PC-9 (cell line): Measurements from ENCODE around the gene RNASE9. TPM values are rescaled to one million over a fixed set of nuclear protein-coding genes. Genes with fewer than 3 reads are reported as not detected.
A peak's percentile ranks its signal among the peaks of the same experiment; 100 is the strongest.

ENCODE experiments used
- BruUV-seq: library from RNA; stranded (reverse); fragments of 400-500 nt; replicated peaks from 2 replicates; lab custom pipeline; 2021; lab: Mats Ljungman, UMichigan
- CTCF ChIA-PET: fragments of 300-600 bp; sonication (Branson Sonifier 250); formaldehyde crosslinking; loops from one replicate; lab custom pipeline; 2022; ENCODE audit warnings: antibody characterized with exemption; lab: Charles Lee
- POLR2A ChIA-PET: fragments of 300-600 bp; sonication (Branson Sonifier 250); formaldehyde crosslinking; loops from one replicate; lab custom pipeline; 2022; ENCODE audit warnings: antibody characterized with exemption; ENCODE audit not compliant: unreplicated experiment; lab: Charles Lee
- DNase-seq, 2 experiments: peaks; one replicate each; pipeline versions ENCODE4 v3.0.0 to v3.0.0-alpha.2; 2015 to 2022; ENCODE audit warnings: mixed read lengths in 1 of 2
- H2AFZ ChIP-seq: fragments of 200-600 bp; sonication (generic); 2 replicates; pipeline ENCODE4 v1.8.1; 2017; ENCODE audit warnings: antibody characterized with exemption
- H3F3A ChIP-seq: fragments of 200-600 bp; sonication (generic); 2 replicates; pipeline ENCODE4 v1.8.1; 2017; ENCODE audit warnings: antibody characterized with exemption, mild to moderate bottlenecking, low read depth; ENCODE audit not compliant: insufficient read depth
- H3K27ac ChIP-seq: fragments of 200-600 bp; sonication (generic); 2 replicates; pipeline ENCODE4 v1.6.1; 2016; ENCODE audit warnings: mixed run types
- H3K27me3 ChIP-seq: fragments of 200-600 bp; sonication (generic); 2 replicates; pipeline ENCODE4 v1.6.1; 2016; ENCODE audit warnings: low read depth, mixed run types; ENCODE audit not compliant: insufficient read depth
- H3K36me3 ChIP-seq: fragments of 200-600 bp; sonication (generic); 2 replicates; pipeline ENCODE4 v1.6.1; 2016; ENCODE audit warnings: low read depth, mixed run types
- H3K4me1 ChIP-seq: fragments of 200-600 bp; sonication (generic); replicated peaks from 2 replicates; pipeline ENCODE4 v1.6.1; 2016; ENCODE audit warnings: mixed run types; ENCODE audit not compliant: insufficient read depth
- H3K4me2 ChIP-seq: fragments of 200-600 bp; sonication (generic); 2 replicates; pipeline ENCODE4 v1.6.1; 2017; ENCODE audit warnings: mixed run types
- H3K4me3 ChIP-seq: fragments of 200-600 bp; sonication (generic); 2 replicates; pipeline ENCODE4 v1.6.1; 2016; ENCODE audit warnings: mixed run types
- H3K79me2 ChIP-seq: fragments of 200-600 bp; sonication (generic); 2 replicates; pipeline ENCODE4 v1.6.1; 2017; ENCODE audit warnings: low read depth, mixed run types
- H3K9me2 ChIP-seq: fragments of 200-600 bp; sonication (generic); 2 replicates; pipeline ENCODE4 v1.8.1; 2017; ENCODE audit warnings: mild to moderate bottlenecking; ENCODE audit not compliant: insufficient read depth
- H3K9me3 ChIP-seq: fragments of 200-600 bp; sonication (generic); 2 replicates; pipeline ENCODE4 v1.8.1; 2016; ENCODE audit warnings: low read depth; ENCODE audit not compliant: insufficient read depth
- H4K20me1 ChIP-seq: fragments of 200-600 bp; sonication (generic); 2 replicates; pipeline ENCODE4 v1.8.1; 2017; ENCODE audit not compliant: insufficient read depth
- EZH2 ChIP-seq: fragments of 200-600 bp; sonication (generic); IDR thresholded peaks from 2 replicates; pipeline ENCODE4 v1.8.0; 2017; ENCODE audit warnings: antibody characterized with exemption, low read depth
- intact Hi-C: fragments of 100-400 bp; cut with micrococcal nuclease; formaldehyde crosslinking; loops from one replicate; pipeline ENCODE4 v1.10.0; 2022; ENCODE audit not compliant: unreplicated experiment
- total RNA-seq: library from RNA; stranded (reverse); gene quantifications from 2 replicates; pipeline ENCODE4 v1.2.3, GENCODE V29; 2021
- TF ChIP-seq, protein P1 (sequence below): fragments of 200-600 bp; sonication (generic); conservative IDR thresholded peaks from 2 replicates; pipeline ENCODE4 v1.6.1; 2017; ENCODE audit warnings: mixed run types, antibody characterized with exemption, mild to moderate bottlenecking, moderate library complexity

The RNASE9 gene
- total RNA-seq, 1 experiment from 2014 or later = not detected

DNA sequence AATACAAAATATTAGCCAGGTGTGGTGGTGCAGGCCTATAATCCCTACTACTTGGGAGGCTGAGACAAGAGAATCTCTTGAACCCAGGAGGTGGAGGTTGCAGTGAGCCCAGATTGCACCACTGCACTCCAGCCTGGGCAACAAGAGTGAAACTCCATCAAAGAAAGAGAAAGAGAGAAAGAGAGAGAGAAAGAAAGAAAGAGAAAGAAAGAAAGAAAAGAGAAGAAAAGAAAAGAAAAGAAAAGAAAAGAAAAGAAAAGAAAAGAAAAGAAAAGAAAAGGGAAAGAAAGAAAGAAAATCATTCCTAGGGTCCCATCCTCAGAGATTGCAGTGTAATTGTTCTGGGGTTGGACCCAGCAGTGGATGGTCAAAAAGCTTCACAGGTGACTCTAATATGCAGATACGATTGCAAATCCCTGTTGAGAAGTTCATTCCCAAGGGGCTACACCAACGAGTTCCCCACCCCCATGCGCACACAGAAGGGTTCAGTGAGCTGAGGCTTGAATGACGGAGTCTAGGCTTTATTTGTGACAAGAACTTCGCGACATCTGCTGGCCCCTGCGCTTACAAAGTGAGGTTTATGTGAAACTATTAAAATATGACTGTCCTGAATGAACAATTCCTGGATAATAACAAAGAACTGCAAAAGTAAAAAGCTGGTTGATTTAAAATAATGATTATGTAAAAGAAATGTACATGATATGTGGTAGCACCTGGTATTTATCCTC, 47.7 kb upstream of the RNASE9 start:
- POLR2A ChIA-PET = interaction anchor here (0.6 kb wide), 1 partner anchor 73 kb away, joined by 3 read pairs; no protein-coding TSS in a partner anchor
- H3K4me3 ChIP-seq = no peak overlapping the region
- no peak for TF ChIP-seq EZH2
- TF ChIP-seq, protein P1, sequence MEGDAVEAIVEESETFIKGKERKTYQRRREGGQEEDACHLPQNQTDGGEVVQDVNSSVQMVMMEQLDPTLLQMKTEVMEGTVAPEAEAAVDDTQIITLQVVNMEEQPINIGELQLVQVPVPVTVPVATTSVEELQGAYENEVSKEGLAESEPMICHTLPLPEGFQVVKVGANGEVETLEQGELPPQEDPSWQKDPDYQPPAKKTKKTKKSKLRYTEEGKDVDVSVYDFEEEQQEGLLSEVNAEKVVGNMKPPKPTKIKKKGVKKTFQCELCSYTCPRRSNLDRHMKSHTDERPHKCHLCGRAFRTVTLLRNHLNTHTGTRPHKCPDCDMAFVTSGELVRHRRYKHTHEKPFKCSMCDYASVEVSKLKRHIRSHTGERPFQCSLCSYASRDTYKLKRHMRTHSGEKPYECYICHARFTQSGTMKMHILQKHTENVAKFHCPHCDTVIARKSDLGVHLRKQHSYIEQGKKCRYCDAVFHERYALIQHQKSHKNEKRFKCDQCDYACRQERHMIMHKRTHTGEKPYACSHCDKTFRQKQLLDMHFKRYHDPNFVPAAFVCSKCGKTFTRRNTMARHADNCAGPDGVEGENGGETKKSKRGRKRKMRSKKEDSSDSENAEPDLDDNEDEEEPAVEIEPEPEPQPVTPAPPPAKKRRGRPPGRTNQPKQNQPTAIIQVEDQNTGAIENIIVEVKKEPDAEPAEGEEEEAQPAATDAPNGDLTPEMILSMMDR = no peak
- no peaks in the 10 kb centered on the region for H3K9me3 ChIP-seq
- H3K9me2 ChIP-seq = no peaks in the 10 kb centered on the region
- H3K27ac ChIP-seq = no peak overlapping the region
- CTCF ChIA-PET = interaction anchor here (1.0 kb wide), 1 partner anchor 147 kb away, joined by 3 read pairs; the partner anchor contains the start of gene PIP4P1
- H3K4me1 ChIP-seq = peaks cover 15% of the 10 kb centered on the region
- intact Hi-C loops = loop anchor here (1.0 to 10.0 kb wide), 4 partner anchors 74 to 281 kb away; partner anchors contain the start of genes APEX1, OSGEP and TEP1
- H3F3A ChIP-seq = peaks cover 22% of the 10 kb centered on the region
- no peak overlapping the region for H2AFZ ChIP-seq
- H3K4me2 ChIP-seq = peak overlapping the region; percentile 44
- DNase-seq = no peak
- no peaks in the 10 kb centered on the region for H3K79me2 ChIP-seq
- BruUV-seq = no TSS peak
- H3K36me3 ChIP-seq = no peaks in the 10 kb centered on the region
- H4K20me1 ChIP-seq = no peaks in the 10 kb centered on the region
- no peaks in the 10 kb centered on the region for H3K27me3 ChIP-seq

- no peaks in the 10 kb centered on the region for H3K9me2 ChIP-seq
- ChIA-PET POLR2A (interaction anchor here (0.6 kb wide), 1 partner anchor 264 kb away, joined by 8 read pairs; the partner anchor contains the start of gene PARP2), CTCF (interaction anchor here (0.6 to 1.1 kb wide), 3 partner anchors 85 to 190 kb away, joined by 3 to 5 read pairs (median 3); partner anchors contain the start of gene PIP4P1)
- no peak overlapping the region for H3K4me3 ChIP-seq
- no peak overlapping the region for H2AFZ ChIP-seq
- H3F3A ChIP-seq = peaks cover 18% of the 10 kb centered on the region
- H3K27me3 ChIP-seq = no peaks in the 10 kb centered on the region
- H3K79me2 ChIP-seq = no peaks in the 10 kb centered on the region
- H3K4me2 ChIP-seq = no peak overlapping the region
- H3K9me3 ChIP-seq = no peaks in the 10 kb centered on the region
- no peaks in the 10 kb centered on the region for H3K36me3 ChIP-seq
- peaks cover 11% of the 10 kb centered on the region for H3K4me1 ChIP-seq
- no peak overlapping the region for H3K27ac ChIP-seq
- no peaks in the 10 kb centered on the region for H4K20me1 ChIP-seq
- intact Hi-C loops = loop anchor here (10.0 kb wide), 3 partner anchors 73 to 193 kb away; partner anchors contain the start of genes APEX1, OSGEP and TEP1
- TF ChIP-seq, protein P1 = no peak
- TF ChIP-seq EZH2 = no peak
- DNase-seq = no peak
- no TSS peak for BruUV-seq
Observed at GRCh38 chr14:20607617-20608016, 46.8 kb upstream of the RNASE9 start.

- ChIA-PET POLR2A (no interaction called here), CTCF (interaction anchor here (1.1 kb wide), 1 partner anchor 190 kb away, joined by 5 read pairs; no protein-coding TSS in a partner anchor)
- Histone ChIP-seq H3K36me3 (no peaks in the 10 kb centered on the region), H3K4me1 (peaks cover 6% of the 10 kb centered on the region), H3K9me2 (no peaks in the 10 kb centered on the region), H3K4me2 (no peak overlapping the region), H3K4me3 (no peak overlapping the region), H3K27me3 (no peaks in the 10 kb centered on the region), H4K20me1 (no peaks in the 10 kb centered on the region), H3F3A (peaks cover 11% of the 10 kb centered on the region; the same call in 1 of the 2 replicates), H3K27ac (no peak overlapping the region), H3K79me2 (no peaks in the 10 kb centered on the region), H2AFZ (no peak overlapping the region), H3K9me3 (no peaks in the 10 kb centered on the region)
- intact Hi-C loops = loop anchor here (10.0 kb wide), 3 partner anchors 72 to 192 kb away; partner anchors contain the start of genes APEX1, OSGEP and TEP1
- TF ChIP-seq, protein P1 = no peak
- no peak for TF ChIP-seq EZH2
- no peak for DNase-seq
- BruUV-seq = no TSS peak
Observed at GRCh38 chr14:20606902-20607242, 46.0 kb upstream of the RNASE9 start.
